Left ventricle myocardium inferior (tissue), 1 donor: ENCODE data around the gene SRF. TPM values are rescaled to one million over a fixed set of nuclear protein-coding genes. Genes with fewer than 3 reads are reported as not detected.
A peak's percentile ranks its signal among the peaks of the same experiment; 100 is the strongest.

Experiments
- DNase-seq: peaks from one replicate; pipeline ENCODE4 v3.0.0-alpha.2; 2020
- H3K27ac ChIP-seq: fragments of 200-600 bp; replicated peaks from 2 replicates; pipeline ENCODE4 v1.8.0; 2021
- H3K27me3 ChIP-seq: fragments of 200-600 bp; 2 replicates; pipeline ENCODE4 v1.8.0; 2021; ENCODE audit warnings: low read depth
- H3K36me3 ChIP-seq: fragments of 200-600 bp; 2 replicates; pipeline ENCODE4 v1.8.0; 2021
- H3K4me1 ChIP-seq: fragments of 200-600 bp; 2 replicates; pipeline ENCODE4 v1.8.0; 2021
- H3K4me3 ChIP-seq: fragments of 200-600 bp; 2 replicates; pipeline ENCODE4 v1.8.0; 2021; ENCODE audit warnings: mild to moderate bottlenecking, moderate library complexity
- H3K9me3 ChIP-seq: fragments of 200-600 bp; replicated peaks from 2 replicates; pipeline ENCODE4 v1.8.0; 2021
- CTCF ChIP-seq: fragments of 200-600 bp; IDR thresholded peaks from 2 replicates; pipeline ENCODE4 v1.8.0; 2021; ENCODE audit warnings: antibody characterized with exemption, mild to moderate bottlenecking, borderline replicate concordance
- intact Hi-C: fragments of 100-400 bp; cut with micrococcal nuclease; formaldehyde crosslinking; loops from one replicate; pipeline ENCODE4 v1.11.0; 2022
- total RNA-seq: library from RNA; stranded (reverse); fragmentation: NEBNext Ultra II Directional; extraction: Animal tissue kit (Norgen Biotek cat#: 25700); gene quantifications from one replicate; pipeline ENCODE4 v1.2.1, GENCODE V29; 2021
- donor health status: DM: no; HTN: yes; CAD: no; lungs with severe emphysema.

SRF gene
- total RNA-seq, 1 donor from 2014 or later: 61.8 TPM

GRCh38 chr6:43170417-43170930 is 595 bp upstream of the SRF start:
- Histone ChIP-seq H3K4me3 (peak overlapping the region; percentile 93), H3K9me3 (no peaks in the 10 kb centered on the region), H3K27me3 (no peaks in the 10 kb centered on the region), H3K36me3 (peaks cover 5% of the 10 kb centered on the region), H3K27ac (peak overlapping the region; percentile 95), H3K4me1 (peaks cover 46% of the 10 kb centered on the region)
- intact Hi-C loops: no loop called here
- DNase-seq: peak; percentile 79
- no peak for TF ChIP-seq CTCF

- Histone ChIP-seq H3K4me3 (peak overlapping the region; percentile 93), H3K27me3 (no peaks in the 10 kb centered on the region), H3K4me1 (peaks cover 55% of the 10 kb centered on the region), H3K9me3 (no peaks in the 10 kb centered on the region), H3K27ac (peak overlapping the region; percentile 95), H3K36me3 (peaks cover 17% of the 10 kb centered on the region)
- DNase-seq: no peak
- intact Hi-C loops: no loop called here
- TF ChIP-seq CTCF: no peak
Measured at GRCh38 chr6:43171707-43172103, 636 bp downstream of the SRF start.

GRCh38 chr6:43172104-43173007 is 1.3 kb downstream of the SRF start:
- intact Hi-C loops: no loop called here
- Histone ChIP-seq H3K4me3 (peak overlapping the region; percentile 93), H3K36me3 (peaks cover 24% of the 10 kb centered on the region), H3K27me3 (no peaks in the 10 kb centered on the region), H3K4me1 (peaks cover 55% of the 10 kb centered on the region), H3K9me3 (no peaks in the 10 kb centered on the region), H3K27ac (peak overlapping the region; percentile 95)
- no peak for TF ChIP-seq CTCF
- DNase-seq: peak; percentile 51

- Histone ChIP-seq H3K4me1 (peaks cover 55% of the 10 kb centered on the region), H3K27me3 (no peaks in the 10 kb centered on the region), H3K9me3 (no peaks in the 10 kb centered on the region), H3K36me3 (peaks cover 37% of the 10 kb centered on the region), H3K27ac (peak overlapping the region; percentile 95), H3K4me3 (peak overlapping the region; percentile 93)
- intact Hi-C loops: no loop called here
- no peak for DNase-seq
- TF ChIP-seq CTCF: no peak
Measured at GRCh38 chr6:43173591-43174262, 2.7 kb downstream of the SRF start.

- peak; percentile 45 for TF ChIP-seq CTCF
- H3K27ac ChIP-seq: peak overlapping the region; percentile 95
- H3K36me3 ChIP-seq: peaks cover 44% of the 10 kb centered on the region
- no peaks in the 10 kb centered on the region for H3K27me3 ChIP-seq
- DNase-seq: peak; percentile 95
- peaks cover 55% of the 10 kb centered on the region for H3K4me1 ChIP-seq
- no peaks in the 10 kb centered on the region for H3K9me3 ChIP-seq
- H3K4me3 ChIP-seq: peak overlapping the region; percentile 93
- intact Hi-C loops: no loop called here
Measured at GRCh38 chr6:43174263-43175112, 3.4 kb downstream of the SRF start.
